ENCODE results near the gene RESF1.

RESF1 gene

GRCh38 chr12:31974673-31975072 is 15.5 kb downstream of the RESF1 start (continued):
- TF ChIP-seq ZNF677 (tag by site-specific recombination; IDR thresholded peaks at IDR 0.05) (no peak), RBAK (tag by site-specific recombination; IDR thresholded peaks at IDR 0.05) (no peak), ZNF501 (tag by site-specific recombination; IDR thresholded peaks at IDR 0.05) (no peak), ZNF121 (tag by site-specific recombination; IDR thresholded peaks at IDR 0.05) (no peak), TRIM28 (IDR thresholded peaks at IDR 0.05; ENCODE audit: borderline replicate concordance, low read length) (no peak), ZBTB21 (tag by site-specific recombination; IDR thresholded peaks at IDR 0.05) (no peak)

GRCh38 chr12:31984806-31985591 is 25.8 kb downstream of the RESF1 start:
- TF ChIP-seq SETDB1 (IDR thresholded peaks at IDR 0.05; ENCODE audit: insufficient read length, low read length) (peak; percentile 76), ZNF530 (tag by site-specific recombination; IDR thresholded peaks at IDR 0.05; ENCODE audit: low read depth) (no peak)
- POLR2A ChIA-PET = no interaction called here

DNA sequence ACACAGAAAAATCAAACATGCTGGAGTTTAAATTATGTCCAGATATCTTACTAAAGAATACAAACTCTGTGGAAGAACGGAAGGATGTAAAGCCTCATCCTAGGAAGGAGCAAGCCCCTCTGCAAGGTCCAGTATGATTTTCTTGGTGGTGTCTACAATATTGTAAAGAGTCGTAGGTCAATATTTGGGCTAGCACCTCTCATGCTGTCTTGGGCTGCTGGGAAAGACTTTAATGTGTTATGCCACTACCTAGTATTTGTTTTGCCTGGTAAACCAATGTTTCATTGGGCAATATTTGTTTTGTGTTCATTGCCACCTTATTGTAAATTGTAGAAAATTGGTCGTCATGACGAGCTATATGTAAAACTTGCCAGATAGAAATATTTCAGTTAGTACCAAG is 26.6 kb downstream of the RESF1 start:
- no peak overlapping the region for H3K4me3 ChIP-seq (ENCODE audit: low read depth, low read length)
- POLR2A ChIA-PET = no interaction called here
- H3K4me1 ChIP-seq (ENCODE audit: control insufficient read depth, insufficient read depth, low read length) = no peaks in the 10 kb centered on the region
- CTCF ChIA-PET = no interaction called here
- TF ChIP-seq, protein P1, sequence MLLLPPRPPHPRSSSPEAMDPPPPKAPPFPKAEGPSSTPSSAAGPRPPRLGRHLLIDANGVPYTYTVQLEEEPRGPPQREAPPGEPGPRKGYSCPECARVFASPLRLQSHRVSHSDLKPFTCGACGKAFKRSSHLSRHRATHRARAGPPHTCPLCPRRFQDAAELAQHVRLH (tag by site-specific recombination; IDR thresholded peaks at IDR 0.05) = no peak
- TF ChIP-seq ZNF354C (tag by site-specific recombination; IDR thresholded peaks at IDR 0.05; ENCODE audit: borderline replicate concordance, low read depth) (no peak), PRDM1 (tag by site-specific recombination; IDR thresholded peaks at IDR 0.05) (no peak), OVOL3 (tag by site-specific recombination; IDR thresholded peaks at IDR 0.05) (no peak), ZNF701 (tag by site-specific recombination; IDR thresholded peaks at IDR 0.05) (no peak), SP3 (tag by site-specific recombination; IDR thresholded peaks at IDR 0.05) (no peak), ZNF221 (tag by site-specific recombination; IDR thresholded peaks at IDR 0.05; ENCODE audit: borderline replicate concordance) (no peak)
- H3K27ac ChIP-seq (ENCODE audit: extremely low read depth, low read depth, low read length) = no peak overlapping the region
- no peaks in the 10 kb centered on the region for H3K9me3 ChIP-seq (ENCODE audit: control insufficient read depth, insufficient read depth, low read depth, low read length)
- peaks cover 0 to 23% of the 10 kb centered on the region in 2 experiments; a peak in 2 of 3 replicates for H3K36me3 ChIP-seq (ENCODE audit: control insufficient read depth in 2 of 2, insufficient read depth in 1 of 2, low read length in 2 of 2)

More at GRCh38 chr12:31984806-31985591, 25.8 kb downstream of the RESF1 start:
- Histone ChIP-seq H3K27ac (ENCODE audit: extremely low read depth, low read depth, low read length) (no peak overlapping the region), H3K9me3 (ENCODE audit: control insufficient read depth, insufficient read depth, low read depth, low read length) (no peaks in the 10 kb centered on the region), H3K4me3 (ENCODE audit: low read depth, low read length) (no peak overlapping the region), H3K36me3 (ENCODE audit: control insufficient read depth in 2 of 2, insufficient read depth in 1 of 2, low read length in 2 of 2) (peaks cover 3 to 30% of the 10 kb centered on the region in 2 experiments; a peak in 2 of 3 replicates), H3K4me1 (ENCODE audit: control insufficient read depth, insufficient read depth, low read length) (no peaks in the 10 kb centered on the region)
- CTCF ChIA-PET = interaction anchor here (0.6 kb wide), 1 partner anchor 141 kb away, joined by 5 read pairs; no protein-coding TSS in a partner anchor

DNA sequence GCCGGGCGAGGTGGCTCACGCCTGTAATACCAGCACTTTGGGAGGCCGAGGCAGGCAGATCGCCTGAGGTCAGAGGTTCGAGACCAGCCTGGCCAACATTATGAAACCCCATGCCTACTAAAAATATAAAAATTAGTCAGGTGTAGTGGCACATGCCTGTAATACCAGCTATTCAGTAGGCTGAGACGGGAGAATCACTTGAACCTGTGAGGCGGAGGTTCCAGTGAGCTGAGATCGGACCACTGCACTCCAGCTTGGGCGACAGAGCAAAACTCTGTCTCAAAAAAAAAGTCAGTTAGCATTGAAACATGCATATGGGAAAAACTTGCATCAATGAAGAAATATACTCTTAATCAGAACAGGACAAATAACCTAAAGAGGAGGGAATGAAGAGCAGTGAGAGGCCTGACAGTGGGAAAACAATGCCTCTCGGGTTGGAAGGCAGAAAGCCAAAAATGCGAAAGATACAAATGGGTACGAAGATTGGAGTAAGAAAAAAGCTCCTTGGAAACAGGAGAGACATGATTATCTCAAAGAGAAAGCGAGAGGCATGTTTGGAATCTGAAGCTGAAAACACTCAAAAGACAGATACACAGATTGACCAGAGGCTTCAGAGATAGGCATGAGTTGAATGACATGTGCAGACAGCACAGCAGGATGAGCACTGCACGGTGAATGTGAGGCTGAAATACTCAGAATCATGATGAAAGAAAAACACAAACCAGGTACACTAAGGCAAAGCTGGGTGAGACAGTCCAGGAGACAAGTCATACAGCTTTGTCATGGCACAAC is 30.6 kb downstream of the RESF1 start:
- Histone ChIP-seq H3K4me3 (ENCODE audit: low read depth, low read length) (no peak overlapping the region), H3K36me3 (ENCODE audit: control insufficient read depth in 2 of 2, insufficient read depth in 1 of 2, low read length in 2 of 2) (peaks cover 0 to 10% of the 10 kb centered on the region in 2 experiments; a peak in 2 of 3 replicates), H3K9me3 (ENCODE audit: control insufficient read depth, insufficient read depth, low read depth, low read length) (no peaks in the 10 kb centered on the region), H3K4me1 (ENCODE audit: control insufficient read depth, insufficient read depth, low read length) (no peaks in the 10 kb centered on the region), H3K27ac (ENCODE audit: extremely low read depth, low read depth, low read length) (no peak overlapping the region)
- ChIA-PET CTCF (no interaction called here), POLR2A (no interaction called here)
- TF ChIP-seq KLF10 (tag by site-specific recombination; IDR thresholded peaks at IDR 0.05) (no peak), REPIN1 (tag by site-specific recombination; IDR thresholded peaks at IDR 0.05; ENCODE audit: low read depth) (no peak), ZNF76 (tag by site-specific recombination; IDR thresholded peaks at IDR 0.05; ENCODE audit: borderline replicate concordance, low read depth) (no peak), ATF2 (tag by site-specific recombination; IDR thresholded peaks at IDR 0.05; ENCODE audit: low read depth) (no peak), ZNF423 (tag by site-specific recombination; IDR thresholded peaks at IDR 0.05) (no peak), BCL11B (tag by site-specific recombination; IDR thresholded peaks at IDR 0.05; ENCODE audit: low read depth) (no peak), ZBTB17 (tag by site-specific recombination; IDR thresholded peaks at IDR 0.05) (no peak)

All from HEK293 (cell line).